HG03575 (cell line): ENCODE data around the gene FADS1.

Source experiments
- ATAC-seq: cut with Tn5 transposase; IDR thresholded peaks from one replicate; pipeline ENCODE4 v1.9.1; 2021; ENCODE audit not compliant: unreplicated experiment, insufficient number of reproducible peaks, low FRiP score; ENCODE audit errors: extremely low read depth

The FADS1 gene

GRCh38 chr11:61800331-61801281 is 16.2 kb downstream of the FADS1 start:
- ATAC-seq = no peak

GRCh38 chr11:61799665-61800284 is 17.0 kb downstream of the FADS1 start:
- no peak for ATAC-seq

GRCh38 chr11:61797263-61797944 is 19.4 kb downstream of the FADS1 start:
- ATAC-seq = no peak

- ATAC-seq = no peak
Observed at GRCh38 chr11:61795876-61796526, 20.8 kb downstream of the FADS1 start.

GRCh38 chr11:61795459-61795858 is 21.3 kb downstream of the FADS1 start:
- ATAC-seq = no peak

- no peak for ATAC-seq
Observed at GRCh38 chr11:61794579-61794978, 22.2 kb downstream of the FADS1 start.

- ATAC-seq = no peak
Observed at GRCh38 chr11:61793829-61794204, 23.0 kb downstream of the FADS1 start.

GRCh38 chr11:61793083-61793828 is 23.5 kb downstream of the FADS1 start:
- ATAC-seq = no peak

- no peak for ATAC-seq
Observed at GRCh38 chr11:61792310-61793082, 24.3 kb downstream of the FADS1 start, which contains the start of the genes FEN1 and TMEM258. Gene FEN1, plus strand, starts transcription at chr11:61792911. Its CDS starts 2,451 bp downstream, at chr11:61795362. Gene TMEM258, minus strand, starts transcription at chr11:61792599. Its CDS starts 41 bp downstream, at chr11:61792558.

GRCh38 chr11:61791737-61792309 is 25.0 kb downstream of the FADS1 start:
- ATAC-seq = no peak

GRCh38 chr11:61787928-61788491 is 28.8 kb downstream of the FADS1 start:
- ATAC-seq = no peak

GRCh38 chr11:61785837-61786402 is 30.9 kb downstream of the FADS1 start:
- ATAC-seq = no peak

- no peak for ATAC-seq
Observed at GRCh38 chr11:61784506-61784805, 32.3 kb downstream of the FADS1 start.

- ATAC-seq = no peak
Observed at GRCh38 chr11:61783717-61784505, 32.9 kb downstream of the FADS1 start.

GRCh38 chr11:61782841-61783240 is 34.0 kb downstream of the FADS1 start:
- no peak for ATAC-seq

GRCh38 chr11:61782299-61782698 is 34.5 kb downstream of the FADS1 start:
- ATAC-seq = no peak
